GM19240 (cell line): ENCODE results near the gene TAMM41.
A peak's percentile ranks its signal among the peaks of the same experiment; 100 is the strongest.
"Not testable (repeated sequence)": the region's sequence is repeated elsewhere in the genome, so short reads cannot be mapped to it uniquely, and the experiment has no call there.

Experiments used
- DNase-seq: peaks from one replicate; pipeline ENCODE4 v3.0.0; 2011; ENCODE audit warnings: low spot score; ENCODE audit not compliant: insufficient read length

The TAMM41 gene

GRCh38 chr3:11846281-11847266 lies at the start of gene TAMM41:
TAMM41 (minus strand) TSS chr3:11846885; CDS start chr3:11846636, 249 bp downstream.
- DNase-seq: peak; percentile 90

- DNase-seq: no peak
Observed at GRCh38 chr3:11878837-11879236, 32.2 kb upstream of the TAMM41 start.

- DNase-seq: not testable (repeated sequence)
Observed at GRCh38 chr3:11874707-11875106, 28.0 kb upstream of the TAMM41 start.

DNA sequence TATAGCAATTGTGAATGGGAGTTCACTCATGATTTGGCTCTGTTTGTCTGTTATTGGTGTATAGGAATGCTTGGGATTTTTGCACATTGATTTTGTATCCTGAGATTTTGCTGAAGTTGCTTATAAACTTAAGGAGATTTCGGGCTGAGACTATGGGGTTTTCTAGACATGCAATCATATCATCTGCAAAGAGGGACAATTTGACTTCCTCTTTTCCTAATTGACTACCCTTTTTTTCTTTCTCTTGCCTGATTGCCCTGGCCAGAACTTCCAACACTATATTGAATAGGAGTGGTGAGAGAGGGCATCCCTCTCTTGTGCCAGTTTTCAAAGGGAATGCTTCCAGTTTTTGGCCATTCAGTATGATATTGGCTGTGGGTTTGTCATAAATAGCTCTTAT lies 17.1 kb upstream of the TAMM41 start:
- not testable (repeated sequence) for DNase-seq

DNA sequence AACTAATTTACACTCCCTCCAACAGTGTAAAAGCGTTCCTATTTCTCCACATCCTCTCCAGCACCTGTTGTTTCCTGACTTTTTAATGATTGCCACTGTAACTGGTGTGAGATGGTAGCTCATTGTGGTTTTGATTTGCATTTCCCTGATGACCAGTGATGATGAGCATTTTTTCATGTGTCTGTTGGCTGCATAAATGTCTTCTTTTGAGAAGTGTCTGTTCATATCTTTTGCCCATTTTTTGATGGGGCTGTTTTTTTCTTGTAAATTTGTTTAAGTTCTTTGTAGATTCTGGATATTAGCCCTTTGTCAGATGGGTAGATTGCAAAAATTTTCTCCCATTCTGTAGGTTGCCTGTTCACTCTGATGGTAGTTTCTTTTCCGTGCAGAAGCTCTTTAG lies 15.9 kb upstream of the TAMM41 start:
- not testable (repeated sequence) for DNase-seq

- not testable (repeated sequence) for DNase-seq
Observed at GRCh38 chr3:11862145-11862544, 15.5 kb upstream of the TAMM41 start.

GRCh38 chr3:11860213-11860612 lies 13.5 kb upstream of the TAMM41 start:
- DNase-seq: not testable (repeated sequence)

- no peak for DNase-seq
Observed at GRCh38 chr3:11853450-11853849, 6.8 kb upstream of the TAMM41 start.

DNA sequence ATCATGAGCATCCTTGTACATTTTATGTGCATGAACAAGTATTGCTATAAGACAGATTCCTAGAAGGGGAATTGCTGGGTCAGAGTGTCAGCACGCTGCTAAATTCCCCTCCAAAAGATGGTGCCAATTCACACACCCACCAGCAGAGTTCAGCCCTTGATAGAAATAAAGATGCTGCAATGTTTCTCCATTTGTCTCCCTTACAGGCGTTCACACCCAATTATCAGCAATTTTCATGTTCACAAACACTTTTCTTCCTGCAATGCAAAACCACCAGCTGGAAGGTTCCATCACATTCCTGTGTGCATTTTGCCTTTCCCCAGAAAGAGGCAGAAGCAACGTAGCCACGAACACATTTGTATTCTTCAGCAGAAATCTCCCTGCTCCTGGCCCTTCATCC lies 3.3 kb upstream of the TAMM41 start:
- no peak for DNase-seq

- no peak for DNase-seq
Observed at GRCh38 chr3:11847607-11848006, 922 bp upstream of the TAMM41 start.

- DNase-seq: no peak
Observed at GRCh38 chr3:11845651-11846050, 1.0 kb downstream of the TAMM41 start.

GRCh38 chr3:11844891-11845290 lies 1.8 kb downstream of the TAMM41 start:
- DNase-seq: no peak

DNA sequence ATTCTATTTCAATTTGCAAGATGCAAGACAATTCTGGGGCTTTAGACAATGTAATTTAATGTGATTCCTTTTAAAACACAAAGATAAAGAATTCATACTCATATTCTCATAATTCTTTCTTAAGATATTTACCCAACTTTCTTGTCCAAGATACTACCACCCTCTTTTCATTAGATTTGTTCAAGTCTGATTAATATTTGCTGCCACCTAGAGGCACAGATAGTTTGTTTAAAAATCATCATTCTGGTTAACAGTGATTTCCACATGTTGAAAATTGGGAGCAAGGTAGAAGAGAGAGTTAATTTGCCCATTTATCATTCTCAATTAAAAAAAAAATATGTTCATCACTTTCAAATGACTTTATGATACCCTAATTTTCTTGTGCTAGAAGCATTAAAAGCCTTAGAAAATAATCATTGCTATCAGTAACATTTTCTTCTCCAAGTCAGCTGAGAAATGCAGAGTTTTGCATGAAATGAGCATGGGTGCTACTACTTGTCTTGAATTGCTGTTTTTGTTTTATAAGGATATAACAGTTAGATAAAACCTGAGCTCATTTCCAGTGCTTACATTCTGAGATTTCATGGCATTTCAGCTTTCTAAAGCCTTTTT lies 11.6 kb downstream of the TAMM41 start:
- DNase-seq: no peak

DNA sequence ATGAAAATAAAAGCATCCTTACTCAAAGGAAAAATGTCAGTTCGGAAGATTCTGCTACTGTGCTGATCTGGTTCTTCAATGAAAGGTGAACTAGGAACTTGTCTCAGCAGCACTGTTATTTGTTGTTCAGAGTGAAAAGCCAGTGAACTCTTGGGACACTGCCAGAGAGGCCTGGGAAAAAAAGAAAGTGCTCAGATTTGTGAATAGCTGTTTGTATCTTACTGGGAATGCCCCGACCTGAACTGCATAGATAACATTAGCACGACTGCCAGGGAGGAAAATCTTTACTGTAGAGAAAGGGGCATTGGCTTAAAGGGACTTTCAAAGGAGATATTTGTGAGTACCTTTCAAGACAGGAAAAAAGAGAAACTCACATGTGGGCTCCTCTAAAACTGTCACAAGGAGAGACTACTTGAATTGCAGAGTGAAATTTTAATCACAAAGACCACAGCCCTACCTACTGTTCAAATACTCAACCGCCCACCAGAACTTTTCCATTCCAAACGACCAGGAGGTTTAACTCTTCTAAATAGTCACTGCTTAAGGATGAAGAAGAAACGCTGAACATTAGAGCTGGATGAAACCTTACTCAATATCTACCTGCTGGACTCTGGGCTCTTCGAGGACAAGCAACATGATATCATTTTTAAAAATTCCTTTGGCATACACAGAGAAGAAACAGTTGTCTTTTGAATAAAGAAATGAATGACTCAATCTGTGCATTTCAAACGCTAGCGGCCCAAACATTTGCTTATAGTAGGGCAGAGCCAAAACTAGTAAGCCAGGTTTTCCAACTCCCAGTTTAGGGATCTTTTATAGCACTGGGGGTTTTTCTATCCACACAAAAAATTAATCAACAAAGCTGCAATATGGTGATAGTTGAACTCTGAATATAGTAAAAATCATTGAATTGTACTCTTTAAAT lies 13.4 kb downstream of the TAMM41 start:
- no peak for DNase-seq

DNA sequence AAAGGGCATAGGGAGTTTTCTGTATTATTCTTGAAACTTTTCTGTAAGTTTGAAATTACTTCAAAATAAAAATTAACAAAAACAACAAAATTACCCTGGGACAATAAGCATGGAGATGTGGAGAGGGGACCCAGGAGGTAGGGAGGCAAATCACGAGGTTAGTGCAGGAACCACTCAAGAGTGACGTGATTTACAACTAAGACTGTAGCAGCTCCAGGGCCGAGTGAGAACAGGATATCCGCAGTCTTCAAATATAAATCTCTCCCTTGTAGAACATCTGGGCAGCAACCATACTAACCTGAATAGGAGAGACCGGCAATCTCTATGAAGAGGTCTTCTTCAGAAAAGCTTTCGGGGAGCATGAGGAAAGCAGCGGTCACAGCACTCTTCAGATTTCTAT lies 17.3 kb downstream of the TAMM41 start:
- no peak for DNase-seq

DNA sequence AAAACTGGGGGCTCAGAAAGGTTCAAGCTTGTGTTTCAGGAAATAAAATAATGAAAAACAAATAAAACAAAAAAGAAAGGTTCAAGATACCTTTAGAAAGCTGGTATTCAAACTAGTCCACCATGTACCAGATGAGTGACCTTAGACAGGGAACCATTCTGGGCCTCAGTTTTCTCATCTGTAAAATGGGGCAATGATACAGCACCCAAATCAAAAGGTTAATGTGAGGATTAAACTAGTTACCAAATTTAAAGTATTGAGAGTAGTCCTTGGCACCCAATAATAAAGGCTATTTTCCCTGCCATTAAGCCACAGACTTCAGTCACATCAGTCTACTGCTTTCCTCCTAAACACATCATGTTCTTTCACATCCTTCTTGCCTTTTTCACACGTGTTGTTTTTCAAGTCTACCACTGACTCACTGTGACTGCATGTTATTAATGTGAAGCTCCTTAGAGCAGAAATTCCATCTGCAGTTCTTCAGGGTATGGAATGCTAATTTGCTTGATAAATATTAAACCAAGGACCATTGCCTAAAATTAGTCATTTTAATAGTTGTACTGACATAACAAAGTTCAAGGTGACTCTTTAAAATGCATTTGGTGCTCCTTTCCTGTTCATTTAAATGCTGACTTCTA lies 19.9 kb downstream of the TAMM41 start:
- DNase-seq: no peak

DNA sequence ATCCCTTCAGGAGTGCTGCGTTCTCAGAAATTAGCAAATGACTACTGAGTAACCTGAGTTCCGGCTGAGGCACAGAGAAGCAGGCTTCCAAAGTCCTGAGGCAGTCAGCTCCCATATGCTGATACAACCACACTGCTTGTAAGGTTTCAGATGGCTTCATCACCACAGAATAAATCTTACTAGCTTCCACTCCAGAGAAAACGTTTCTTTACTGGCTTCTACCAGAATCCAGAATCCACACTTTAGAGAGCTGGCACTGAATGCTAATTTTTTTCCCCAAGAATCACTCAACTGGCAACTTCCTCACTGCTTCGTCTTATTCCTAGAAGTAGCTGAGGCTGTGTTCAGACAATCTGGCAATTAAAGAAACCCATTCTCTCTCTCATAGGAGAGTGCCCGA lies 21.4 kb downstream of the TAMM41 start:
- no peak for DNase-seq

- DNase-seq: no peak
Observed at GRCh38 chr3:11820531-11821041, 26.1 kb downstream of the TAMM41 start.

DNA sequence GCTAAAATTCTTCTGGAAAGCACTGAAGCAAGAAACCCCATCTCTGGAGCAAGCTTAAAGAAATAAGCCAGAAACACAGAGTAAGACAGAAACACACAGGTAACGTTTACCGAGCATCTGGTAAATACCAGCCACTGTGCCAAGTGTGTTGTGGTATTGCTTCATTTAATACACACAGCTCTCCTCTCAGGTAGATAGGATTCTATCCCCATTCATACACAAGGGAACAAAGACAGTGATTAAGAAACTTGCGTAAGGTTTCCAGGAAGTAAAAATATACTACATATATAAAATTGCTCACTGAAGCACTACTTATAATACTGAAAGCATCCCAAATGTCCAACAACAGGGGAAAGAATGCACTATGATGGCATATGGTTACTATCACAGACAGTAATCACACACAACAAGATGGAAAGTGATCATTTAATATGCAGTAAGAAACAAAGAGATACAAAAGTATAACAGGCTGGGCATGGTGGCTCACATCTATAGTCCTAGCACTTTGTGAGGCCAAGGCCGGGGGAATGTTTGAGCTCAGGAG lies 27.5 kb downstream of the TAMM41 start:
- no peak for DNase-seq

DNA sequence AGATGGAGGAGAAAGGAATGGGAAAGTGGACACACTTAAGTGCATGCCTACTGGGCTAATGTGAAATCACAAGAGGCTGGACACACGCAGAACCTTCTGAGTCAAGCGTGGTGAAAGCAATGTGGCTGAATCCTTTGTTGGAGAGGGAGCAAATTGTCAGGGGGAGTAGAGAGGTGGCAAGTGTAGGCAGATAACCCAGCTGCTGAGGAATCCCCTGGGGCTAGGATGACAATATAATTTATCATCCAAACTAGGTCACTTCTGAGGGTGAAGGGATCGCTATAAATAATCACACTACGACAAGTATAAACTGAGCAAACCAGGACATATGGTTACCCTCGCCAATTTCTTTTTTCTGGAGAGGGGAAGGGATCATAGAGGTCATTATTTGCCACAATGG lies 28.7 kb downstream of the TAMM41 start:
- DNase-seq: no peak

- DNase-seq: no peak
Observed at GRCh38 chr3:11815111-11815510, 31.6 kb downstream of the TAMM41 start.
